Measurements from ENCODE around the gene LRRC58.
"Not testable (repeated sequence)": the region's sequence is repeated elsewhere in the genome, so short reads cannot be mapped to it uniquely, and the experiment has no call there.

LRRC58 gene

GRCh38 chr3:120299403-120299802 lies 49.8 kb downstream of the LRRC58 start:
- Histone ChIP-seq H3K27ac (ENCODE audit: low read length) (no peak overlapping the region), H3K4me3 (ENCODE audit: low read length) (no peak overlapping the region), H3K9ac (ENCODE audit: low read length) (no peak overlapping the region), H3K36me3 (ENCODE audit: control insufficient read depth, low read depth, low read length) (no peaks in the 10 kb centered on the region), H3K4me1 (ENCODE audit: control insufficient read depth, low read depth, low read length) (no peaks in the 10 kb centered on the region), H3K9me3 (ENCODE audit: control insufficient read depth, low read depth, low read length) (no peaks in the 10 kb centered on the region), H3K27me3 (ENCODE audit: control insufficient read depth, insufficient read depth, low read length) (no peaks in the 10 kb centered on the region)

- Histone ChIP-seq H3K4me3 (ENCODE audit: low read length) (no peak overlapping the region), H3K27ac (ENCODE audit: low read length) (no peak overlapping the region), H3K9ac (ENCODE audit: low read length) (no peak overlapping the region), H3K27me3 (ENCODE audit: control insufficient read depth, insufficient read depth, low read length) (no peaks in the 10 kb centered on the region), H3K9me3 (ENCODE audit: control insufficient read depth, low read depth, low read length) (no peaks in the 10 kb centered on the region), H3K36me3 (ENCODE audit: control insufficient read depth, low read depth, low read length) (no peaks in the 10 kb centered on the region), H3K4me1 (ENCODE audit: control insufficient read depth, low read depth, low read length) (no peaks in the 10 kb centered on the region)
Observed at GRCh38 chr3:120298996-120299395, 50.2 kb downstream of the LRRC58 start.

- not testable (repeated sequence) for H3K27me3 ChIP-seq (ENCODE audit: control insufficient read depth, insufficient read depth, low read length); H3K36me3 ChIP-seq (ENCODE audit: control insufficient read depth, low read depth, low read length); H3K9ac ChIP-seq (ENCODE audit: low read length)
Observed at GRCh38 chr3:120291552-120291951, 57.6 kb downstream of the LRRC58 start.

GRCh38 chr3:120289636-120290035 lies 59.5 kb downstream of the LRRC58 start:
- Histone ChIP-seq H3K36me3 (ENCODE audit: control insufficient read depth, low read depth, low read length) (no peaks in the 10 kb centered on the region), H3K9ac (ENCODE audit: low read length) (no peak overlapping the region), H3K9me3 (ENCODE audit: control insufficient read depth, low read depth, low read length) (no peaks in the 10 kb centered on the region), H3K4me3 (ENCODE audit: low read length) (no peak overlapping the region), H3K27ac (ENCODE audit: low read length) (no peak overlapping the region), H3K4me1 (ENCODE audit: control insufficient read depth, low read depth, low read length) (no peaks in the 10 kb centered on the region), H3K27me3 (ENCODE audit: control insufficient read depth, insufficient read depth, low read length) (peaks cover 10% of the 10 kb centered on the region)

More at GRCh38 chr3:120291552-120291951, 57.6 kb downstream of the LRRC58 start:
- not testable (repeated sequence) for H3K4me3 ChIP-seq (ENCODE audit: low read length); H3K27ac ChIP-seq (ENCODE audit: low read length); H3K4me1 ChIP-seq (ENCODE audit: control insufficient read depth, low read depth, low read length); H3K9me3 ChIP-seq (ENCODE audit: control insufficient read depth, low read depth, low read length)

- Histone ChIP-seq H3K27me3 (ENCODE audit: control insufficient read depth, insufficient read depth, low read length) (peaks cover 12% of the 10 kb centered on the region), H3K9me3 (ENCODE audit: control insufficient read depth, low read depth, low read length) (no peaks in the 10 kb centered on the region), H3K36me3 (ENCODE audit: control insufficient read depth, low read depth, low read length) (no peaks in the 10 kb centered on the region), H3K27ac (ENCODE audit: low read length) (no peak overlapping the region), H3K4me1 (ENCODE audit: control insufficient read depth, low read depth, low read length) (peaks cover 4% of the 10 kb centered on the region), H3K4me3 (ENCODE audit: low read length) (no peak overlapping the region), H3K9ac (ENCODE audit: low read length) (no peak overlapping the region)
Observed at GRCh38 chr3:120286465-120286864, 62.7 kb downstream of the LRRC58 start.

GRCh38 chr3:120285508-120285841 lies 63.7 kb downstream of the LRRC58 start:
- Histone ChIP-seq H3K27me3 (ENCODE audit: control insufficient read depth, insufficient read depth, low read length) (peaks cover 12% of the 10 kb centered on the region), H3K36me3 (ENCODE audit: control insufficient read depth, low read depth, low read length) (no peaks in the 10 kb centered on the region), H3K4me1 (ENCODE audit: control insufficient read depth, low read depth, low read length) (peaks cover 4% of the 10 kb centered on the region), H3K27ac (ENCODE audit: low read length) (no peak overlapping the region), H3K9me3 (ENCODE audit: control insufficient read depth, low read depth, low read length) (no peaks in the 10 kb centered on the region), H3K9ac (ENCODE audit: low read length) (no peak overlapping the region), H3K4me3 (ENCODE audit: low read length) (no peak overlapping the region)

- peaks cover 12% of the 10 kb centered on the region for H3K27me3 ChIP-seq (ENCODE audit: control insufficient read depth, insufficient read depth, low read length)
- no peak within 1 kb of the TSS for H3K27ac ChIP-seq (ENCODE audit: low read length)
- no peaks in the 10 kb centered on the region for H3K36me3 ChIP-seq (ENCODE audit: control insufficient read depth, low read depth, low read length)
- peaks cover 4% of the 10 kb centered on the region for H3K4me1 ChIP-seq (ENCODE audit: control insufficient read depth, low read depth, low read length)
- no peak within 1 kb of the TSS for H3K9ac ChIP-seq (ENCODE audit: low read length)
- H3K4me3 ChIP-seq (ENCODE audit: low read length), result no peak within 1 kb of the TSS
- no peaks in the 10 kb centered on the region for H3K9me3 ChIP-seq (ENCODE audit: control insufficient read depth, low read depth, low read length)
Observed at GRCh38 chr3:120284747-120285507, 64.2 kb downstream of the LRRC58 start, which contains the start of gene GPR156. Gene GPR156 (minus strand): TSS chr3:120285222. CDS start chr3:120244098, 41,124 bp downstream.

GRCh38 chr3:120281261-120281660 lies 67.9 kb downstream of the LRRC58 start:
- no peak overlapping the region for H3K27ac ChIP-seq (ENCODE audit: low read length)
- H3K4me1 ChIP-seq (ENCODE audit: control insufficient read depth, low read depth, low read length), result peaks cover 4% of the 10 kb centered on the region
- H3K36me3 ChIP-seq (ENCODE audit: control insufficient read depth, low read depth, low read length), result no peaks in the 10 kb centered on the region
- no peak overlapping the region for H3K4me3 ChIP-seq (ENCODE audit: low read length)
- H3K9ac ChIP-seq (ENCODE audit: low read length), result no peak overlapping the region
- H3K9me3 ChIP-seq (ENCODE audit: control insufficient read depth, low read depth, low read length), result no peaks in the 10 kb centered on the region
- peaks cover 12% of the 10 kb centered on the region for H3K27me3 ChIP-seq (ENCODE audit: control insufficient read depth, insufficient read depth, low read length)

GRCh38 chr3:120280566-120280965 lies 68.6 kb downstream of the LRRC58 start:
- Histone ChIP-seq H3K27ac (ENCODE audit: low read length) (no peak overlapping the region), H3K4me3 (ENCODE audit: low read length) (no peak overlapping the region), H3K9ac (ENCODE audit: low read length) (no peak overlapping the region), H3K36me3 (ENCODE audit: control insufficient read depth, low read depth, low read length) (no peaks in the 10 kb centered on the region), H3K4me1 (ENCODE audit: control insufficient read depth, low read depth, low read length) (peaks cover 4% of the 10 kb centered on the region), H3K27me3 (ENCODE audit: control insufficient read depth, insufficient read depth, low read length) (peaks cover 6% of the 10 kb centered on the region), H3K9me3 (ENCODE audit: control insufficient read depth, low read depth, low read length) (no peaks in the 10 kb centered on the region)

GRCh38 chr3:120280026-120280425 lies 69.1 kb downstream of the LRRC58 start:
- H3K36me3 ChIP-seq (ENCODE audit: control insufficient read depth, low read depth, low read length), result no peaks in the 10 kb centered on the region
- peaks cover 4% of the 10 kb centered on the region for H3K4me1 ChIP-seq (ENCODE audit: control insufficient read depth, low read depth, low read length)
- H3K4me3 ChIP-seq (ENCODE audit: low read length), result no peak overlapping the region
- no peak overlapping the region for H3K9ac ChIP-seq (ENCODE audit: low read length)
- peaks cover 4% of the 10 kb centered on the region for H3K27me3 ChIP-seq (ENCODE audit: control insufficient read depth, insufficient read depth, low read length)
- no peak overlapping the region for H3K27ac ChIP-seq (ENCODE audit: low read length)
- H3K9me3 ChIP-seq (ENCODE audit: control insufficient read depth, low read depth, low read length), result no peaks in the 10 kb centered on the region

GRCh38 chr3:120276767-120277166 lies 72.4 kb downstream of the LRRC58 start:
- Histone ChIP-seq H3K27me3 (ENCODE audit: control insufficient read depth, insufficient read depth, low read length) (no peaks in the 10 kb centered on the region), H3K9ac (ENCODE audit: low read length) (no peak overlapping the region), H3K27ac (ENCODE audit: low read length) (no peak overlapping the region), H3K4me3 (ENCODE audit: low read length) (no peak overlapping the region), H3K4me1 (ENCODE audit: control insufficient read depth, low read depth, low read length) (no peaks in the 10 kb centered on the region), H3K9me3 (ENCODE audit: control insufficient read depth, low read depth, low read length) (no peaks in the 10 kb centered on the region), H3K36me3 (ENCODE audit: control insufficient read depth, low read depth, low read length) (no peaks in the 10 kb centered on the region)

- Histone ChIP-seq H3K36me3 (ENCODE audit: control insufficient read depth, low read depth, low read length) (no peaks in the 10 kb centered on the region), H3K27ac (ENCODE audit: low read length) (no peak overlapping the region), H3K9me3 (ENCODE audit: control insufficient read depth, low read depth, low read length) (no peaks in the 10 kb centered on the region), H3K27me3 (ENCODE audit: control insufficient read depth, insufficient read depth, low read length) (no peaks in the 10 kb centered on the region), H3K4me1 (ENCODE audit: control insufficient read depth, low read depth, low read length) (no peaks in the 10 kb centered on the region), H3K4me3 (ENCODE audit: low read length) (no peak overlapping the region), H3K9ac (ENCODE audit: low read length) (no peak overlapping the region)
Observed at GRCh38 chr3:120275618-120276017, 73.5 kb downstream of the LRRC58 start.
